ENCODE results near the gene CUL7. TPM values are rescaled to one million over a fixed set of nuclear protein-coding genes. Genes with fewer than 3 reads are reported as not detected.

The CUL7 gene
- total and polyA plus RNA-seq, 2 of the 8 experiments (the other 6 are each of a cell fraction or from before 2014, with no cell fraction given) = 10.8 to 15.0 TPM

DNA sequence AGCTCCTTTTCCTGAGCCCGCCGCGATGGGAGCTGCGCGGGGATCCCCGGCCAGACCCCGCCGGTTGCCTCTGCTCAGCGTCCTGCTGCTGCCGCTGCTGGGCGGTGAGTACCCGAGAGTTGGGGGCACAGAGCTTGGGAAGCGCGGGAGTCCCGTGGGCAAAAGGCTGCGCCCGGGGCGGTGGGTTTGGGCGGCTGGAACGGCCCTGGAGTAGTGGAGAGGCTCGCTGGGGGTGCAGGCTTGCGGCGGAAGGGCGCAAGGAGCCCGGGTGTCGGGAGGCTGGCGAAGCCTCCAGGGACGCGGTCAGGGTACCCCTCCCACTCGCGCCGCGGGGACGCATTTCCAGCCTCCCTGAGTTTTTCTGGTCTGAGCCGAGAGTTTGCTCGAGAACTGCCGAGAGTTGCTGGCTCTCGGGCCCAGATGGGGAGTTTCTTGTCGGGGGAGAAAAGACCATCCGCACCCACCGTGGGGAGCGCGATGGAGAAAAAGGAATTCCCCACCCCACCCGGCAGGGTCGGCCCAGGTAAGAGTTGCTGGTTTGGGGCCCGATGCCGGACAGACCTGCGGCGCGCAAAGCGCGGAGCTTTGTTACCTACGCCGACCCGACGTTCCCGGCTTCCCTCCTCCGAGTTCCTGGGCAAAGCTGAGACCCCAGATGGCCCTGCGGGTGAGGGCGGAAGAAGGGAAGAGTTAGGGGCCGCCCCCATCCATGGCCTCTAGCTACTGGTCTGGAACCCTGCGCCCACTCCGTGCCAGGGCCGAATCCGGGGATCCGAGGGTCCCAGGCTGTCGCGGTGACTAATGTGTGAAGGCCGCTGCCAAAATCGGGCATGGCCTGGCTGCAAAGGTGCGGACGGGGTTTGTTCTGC is 23.0 kb upstream of the CUL7 start (continued):
- TF ChIP-seq GABPA (IDR thresholded peaks at IDR 0.05; ENCODE audit: borderline replicate concordance, insufficient read depth, low read length) (no peak), SP1 (IDR thresholded peaks at IDR 0.05; ENCODE audit: low read depth, low read length) (peak; percentile 97), RFX5 (IDR thresholded peaks at IDR 0.05; ENCODE audit: borderline replicate concordance, low read depth, low read length) (peak; percentile 49; the same call in 1 of the 2 replicates), SAP30 (IDR thresholded peaks at IDR 0.05; ENCODE audit: insufficient read depth, insufficient replicate concordance, low read length) (peak; percentile 81), JUND (IDR thresholded peaks at IDR 0.05; ENCODE audit: low read length) (peak; percentile 75; the same call in 1 of the 2 replicates), CHD1 (IDR thresholded peaks at IDR 0.05; ENCODE audit: low read depth, low read length) (no peak), TBP (IDR thresholded peaks at IDR 0.05; ENCODE audit: low read depth, low read length) (peak; percentile 64), POU5F1 (IDR thresholded peaks at IDR 0.05; ENCODE audit: low read depth, low read length) (no peak), EP300 (IDR thresholded peaks at IDR 0.05; ENCODE audit: borderline replicate concordance in 1 of 2, low read depth in 2 of 2, low read length in 2 of 2) (0 out of 3 replicates have a peak, but pooled peaks of 1 of the 2 experiments have one; percentile 6), MAFK (IDR thresholded peaks at IDR 0.05; ENCODE audit: low read depth, low read length) (no peak), CHD2 (IDR thresholded peaks at IDR 0.05; ENCODE audit: low read length) (peak; percentile 49; the same call in 1 of the 2 replicates), RBBP5 (IDR thresholded peaks at IDR 0.05; ENCODE audit: borderline replicate concordance, low read depth, low read length) (peak; percentile 80; the same call in 1 of the 2 replicates), POLR2AphosphoS5 (IDR thresholded peaks at IDR 0.05; ENCODE audit: low read depth, low read length) (no peak), TEAD4 (IDR thresholded peaks at IDR 0.05; ENCODE audit: low read depth, low read length) (no peak), KDM1A (IDR thresholded peaks at IDR 0.05; ENCODE audit: borderline replicate concordance, low read length) (no peak), FOSL1 (IDR thresholded peaks at IDR 0.05; ENCODE audit: insufficient read depth, low read depth, low read length) (no peak), SIN3A (conservative IDR thresholded peaks at IDR 0.05 in 1 of 2, IDR thresholded peaks at IDR 0.05 in 1 of 2; ENCODE audit: low read depth in 1 of 2, low read length in 2 of 2) (peak in 1 of 2 experiments; percentile 73; a peak in 2 of 4 replicates), KDM4A (IDR thresholded peaks at IDR 0.05; ENCODE audit: low read depth, low read length, severe bottlenecking) (peak; percentile 75)
- TF ChIP-seq, protein P1, sequence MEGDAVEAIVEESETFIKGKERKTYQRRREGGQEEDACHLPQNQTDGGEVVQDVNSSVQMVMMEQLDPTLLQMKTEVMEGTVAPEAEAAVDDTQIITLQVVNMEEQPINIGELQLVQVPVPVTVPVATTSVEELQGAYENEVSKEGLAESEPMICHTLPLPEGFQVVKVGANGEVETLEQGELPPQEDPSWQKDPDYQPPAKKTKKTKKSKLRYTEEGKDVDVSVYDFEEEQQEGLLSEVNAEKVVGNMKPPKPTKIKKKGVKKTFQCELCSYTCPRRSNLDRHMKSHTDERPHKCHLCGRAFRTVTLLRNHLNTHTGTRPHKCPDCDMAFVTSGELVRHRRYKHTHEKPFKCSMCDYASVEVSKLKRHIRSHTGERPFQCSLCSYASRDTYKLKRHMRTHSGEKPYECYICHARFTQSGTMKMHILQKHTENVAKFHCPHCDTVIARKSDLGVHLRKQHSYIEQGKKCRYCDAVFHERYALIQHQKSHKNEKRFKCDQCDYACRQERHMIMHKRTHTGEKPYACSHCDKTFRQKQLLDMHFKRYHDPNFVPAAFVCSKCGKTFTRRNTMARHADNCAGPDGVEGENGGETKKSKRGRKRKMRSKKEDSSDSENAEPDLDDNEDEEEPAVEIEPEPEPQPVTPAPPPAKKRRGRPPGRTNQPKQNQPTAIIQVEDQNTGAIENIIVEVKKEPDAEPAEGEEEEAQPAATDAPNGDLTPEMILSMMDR (IDR thresholded peaks at IDR 0.05; ENCODE audit: control extremely low read depth in 1 of 3, insufficient read depth in 1 of 3, low read depth in 1 of 3, low read length in 3 of 3) = no peak
- TF ChIP-seq, protein P2, sequence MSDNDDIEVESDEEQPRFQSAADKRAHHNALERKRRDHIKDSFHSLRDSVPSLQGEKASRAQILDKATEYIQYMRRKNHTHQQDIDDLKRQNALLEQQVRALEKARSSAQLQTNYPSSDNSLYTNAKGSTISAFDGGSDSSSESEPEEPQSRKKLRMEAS (IDR thresholded peaks at IDR 0.05) = no peak
